Suprapubic skin (tissue), 4 donors: ENCODE results near the gene GADD45A. TPM values are rescaled to one million over a fixed set of nuclear protein-coding genes. Genes with fewer than 3 reads are reported as not detected.
A peak's percentile ranks its signal among the peaks of the same experiment; 100 is the strongest.

Experiments
- DNase-seq, 2 donors: peaks; one replicate each; pipeline ENCODE4 v3.0.0-alpha.2; 2019; ENCODE audit warnings: low spot score in 2 of 2
- H3K27ac ChIP-seq: fragments of 200-600 bp; sonication (generic); one replicate; pipeline ENCODE4 v1.5.1; 2019
- H3K27me3 ChIP-seq: fragments of 200-600 bp; sonication (generic); one replicate; pipeline ENCODE4 v1.5.1; 2019
- H3K36me3 ChIP-seq: fragments of 200-600 bp; sonication (generic); one replicate; pipeline ENCODE4 v1.5.1; 2019
- H3K4me1 ChIP-seq: fragments of 200-600 bp; sonication (generic); one replicate; pipeline ENCODE4 v1.5.1; 2019
- H3K4me3 ChIP-seq: fragments of 200-600 bp; sonication (generic); one replicate; pipeline ENCODE4 v1.5.1; 2019; ENCODE audit warnings: mild to moderate bottlenecking
- H3K9me3 ChIP-seq: fragments of 200-600 bp; sonication (generic); one replicate; pipeline ENCODE4 v1.5.1; 2019
- CTCF ChIP-seq, 2 donors: fragments of 200-600 bp in 1 of 2; fragments of 450-650 bp in 1 of 2; sonication (generic) in 1 of 2; IDR thresholded peaks; one replicate each; pipeline ENCODE4 v1.5.1; 2016 to 2019; ENCODE audit warnings: antibody characterized with exemption in 2 of 2, mild to moderate bottlenecking in 1 of 2, moderate library complexity in 1 of 2
- EP300 ChIP-seq: sonication (generic); formaldehyde crosslinking; IDR thresholded peaks from one replicate; pipeline ENCODE4 v1.6.1; 2017; ENCODE audit warnings: antibody characterized with exemption
- POLR2A ChIP-seq, 2 donors: fragments of 450-650 bp; IDR thresholded peaks; one replicate each; pipeline ENCODE4 v1.6.1; 2017; ENCODE audit warnings: antibody characterized with exemption in 2 of 2, mild to moderate bottlenecking in 2 of 2, moderate library complexity in 2 of 2
- POLR2AphosphoS5 ChIP-seq, 3 donors: sonication (generic); formaldehyde crosslinking; IDR thresholded peaks; one replicate each; pipeline ENCODE4 v1.6.1; 2017; ENCODE audit warnings: antibody characterized with exemption in 3 of 3
- WGBS: methylation state at CpG from one replicate; pipeline ENCODE4 v1.1.5; 2018; 5-methylcytosine and 5-hydroxymethylcytosine counted together
- total RNA-seq, 4 donors: library from RNA; depleted of rRNA; stranded (reverse); fragments of >200 nt; gene quantifications; one replicate each; pipeline ENCODE4 v1.1.0, GENCODE V29; 2016

The GADD45A gene
- total RNA-seq, 4 donors from 2014 or later: 25.4 to 44.6 (median 26.6) TPM

- DNase-seq: no peak
- Histone ChIP-seq H3K27me3 (no peaks in the 10 kb centered on the region), H3K27ac (no peak overlapping the region), H3K36me3 (no peaks in the 10 kb centered on the region), H3K4me3 (no peak overlapping the region), H3K9me3 (no peaks in the 10 kb centered on the region), H3K4me1 (peaks cover 22% of the 10 kb centered on the region)
- TF ChIP-seq EP300: no peak
- no peak for TF ChIP-seq POLR2AphosphoS5 (IDR thresholded peaks at IDR 0.05)
- no peak for TF ChIP-seq CTCF (IDR thresholded peaks at IDR 0.05)
- no peak for TF ChIP-seq POLR2A (IDR thresholded peaks at IDR 0.05)
- 95% methylated on average over 2 of the region's 2 CpGs for WGBS
Observed at GRCh38 chr1:67680486-67680885, 4.5 kb upstream of the GADD45A start.

DNA sequence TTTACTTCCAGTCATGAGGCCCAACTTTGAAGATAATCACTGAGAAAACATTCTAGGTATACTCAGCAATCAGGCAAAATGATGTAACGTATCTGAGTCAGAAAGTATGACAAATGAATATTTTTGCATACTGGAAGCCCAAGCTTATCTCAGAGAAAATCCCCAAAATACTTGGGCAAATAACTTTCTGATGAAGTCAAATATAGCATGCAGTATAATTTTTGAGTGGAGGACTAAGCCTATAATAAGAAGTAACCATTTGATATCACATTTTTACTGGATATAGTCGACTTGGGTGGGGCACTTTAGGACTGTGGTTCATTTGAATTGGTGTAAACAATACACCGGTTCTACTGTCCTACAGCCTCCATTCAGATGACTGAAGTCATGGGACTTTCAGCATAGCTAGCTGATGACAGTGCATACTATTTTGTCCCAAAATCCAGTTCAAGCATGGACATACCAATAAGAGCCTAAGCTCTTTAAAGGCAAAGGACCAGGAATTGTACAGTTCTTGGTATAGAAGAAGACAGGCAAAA, 2.3 kb upstream of the GADD45A start:
- H3K36me3 ChIP-seq: peaks cover 2% of the 10 kb centered on the region
- H3K9me3 ChIP-seq: no peaks in the 10 kb centered on the region
- no peak for TF ChIP-seq EP300
- H3K4me1 ChIP-seq: peaks cover 37% of the 10 kb centered on the region
- H3K27me3 ChIP-seq: no peaks in the 10 kb centered on the region
- no peak overlapping the region for H3K4me3 ChIP-seq
- H3K27ac ChIP-seq: no peak overlapping the region
- 46% methylated on average over 3 of the region's 3 CpGs for WGBS
- DNase-seq: no peak

- Histone ChIP-seq H3K27ac (no peak overlapping the region), H3K4me1 (peaks cover 41% of the 10 kb centered on the region), H3K36me3 (peaks cover 7% of the 10 kb centered on the region), H3K4me3 (no peak overlapping the region), H3K9me3 (no peaks in the 10 kb centered on the region), H3K27me3 (no peaks in the 10 kb centered on the region)
- no peak for DNase-seq
- 23% methylated on average over 3 of the region's 3 CpGs for WGBS
- peak in 1 of 3 donors; percentile 20 for TF ChIP-seq POLR2AphosphoS5 (IDR thresholded peaks at IDR 0.05)
- TF ChIP-seq EP300: no peak
Observed at GRCh38 chr1:67683316-67683715, 1.7 kb upstream of the GADD45A start.

GRCh38 chr1:67683766-67684525, 1.1 kb upstream of the GADD45A start:
- peak overlapping the region; percentile 30 for H3K27ac ChIP-seq
- 15% methylated on average over 8 of the region's 8 CpGs for WGBS
- peak overlapping the region; percentile 80 for H3K4me3 ChIP-seq
- peaks cover 45% of the 10 kb centered on the region for H3K4me1 ChIP-seq
- peaks cover 14% of the 10 kb centered on the region for H3K36me3 ChIP-seq
- H3K27me3 ChIP-seq: no peaks in the 10 kb centered on the region
- no peak for DNase-seq
- TF ChIP-seq POLR2A (IDR thresholded peaks at IDR 0.05): no peak
- no peak for TF ChIP-seq EP300
- no peak for TF ChIP-seq CTCF (IDR thresholded peaks at IDR 0.05)
- TF ChIP-seq POLR2AphosphoS5 (IDR thresholded peaks at IDR 0.05): no peak
- H3K9me3 ChIP-seq: no peaks in the 10 kb centered on the region

- TF ChIP-seq POLR2AphosphoS5 (IDR thresholded peaks at IDR 0.05) (no peak), POLR2A (IDR thresholded peaks at IDR 0.05) (no peak), EP300 (no peak), CTCF (IDR thresholded peaks at IDR 0.05) (no peak)
- Histone ChIP-seq H3K4me3 (peak overlapping the region; percentile 80), H3K27ac (peak overlapping the region; percentile 30), H3K4me1 (peaks cover 45% of the 10 kb centered on the region), H3K9me3 (no peaks in the 10 kb centered on the region), H3K27me3 (no peaks in the 10 kb centered on the region), H3K36me3 (peaks cover 18% of the 10 kb centered on the region)
- under 1% methylated on average over 20 of the region's 20 CpGs for WGBS
- DNase-seq: no peak
Observed at GRCh38 chr1:67684526-67685066, 405 bp upstream of the GADD45A start.

GRCh38 chr1:67685558-67686266, 711 bp downstream of the GADD45A start:
- H3K4me1 ChIP-seq: peaks cover 45% of the 10 kb centered on the region
- H3K27me3 ChIP-seq: no peaks in the 10 kb centered on the region
- peak overlapping the region; percentile 80 for H3K4me3 ChIP-seq
- TF ChIP-seq POLR2A (IDR thresholded peaks at IDR 0.05): no peak
- no peak for TF ChIP-seq CTCF (IDR thresholded peaks at IDR 0.05)
- no peak for TF ChIP-seq EP300
- no peak for TF ChIP-seq POLR2AphosphoS5 (IDR thresholded peaks at IDR 0.05)
- WGBS: 0% methylated on average over 15 of the region's 65 CpGs
- H3K27ac ChIP-seq: peak overlapping the region; percentile 95
- H3K9me3 ChIP-seq: no peaks in the 10 kb centered on the region
- peaks cover 18% of the 10 kb centered on the region for H3K36me3 ChIP-seq
- peak; percentile 80 to 82 for DNase-seq
